ENCODE measurements around the gene OMA1. TPM values are rescaled to one million over a fixed set of nuclear protein-coding genes. Genes with fewer than 3 reads are reported as not detected.

The OMA1 gene
- total and polyA plus RNA-seq, 10 of the 15 experiments (the other 5 are each of a cell fraction or from before 2014, with no cell fraction given), result 23.6 to 67.1 (median 47.1) TPM

GRCh38 chr1:58439946-58440345 lies 106.6 kb downstream of the OMA1 start (continued):
- TF ChIP-seq USF2 (IDR thresholded peaks at IDR 0.05; ENCODE audit: borderline replicate concordance, low read depth, low read length), result no peak

GRCh38 chr1:58438468-58438867 lies 108.1 kb downstream of the OMA1 start:
- intact Hi-C loops (cut with micrococcal nuclease; ENCODE audit: unreplicated experiment), result no loop called here
- SMC1A ChIA-PET (ENCODE audit: uncharacterized antibody, unreplicated experiment), result no interaction called here
- no peak for FAIRE-seq

More at GRCh38 chr1:58438468-58438867, 108.1 kb downstream of the OMA1 start:
- in situ Hi-C loops (cut with MboI), result no loop called here
- ChIA-PET RAD21 (ENCODE audit: unreplicated experiment) (no interaction called here), POLR2A (no interaction called here), CTCF (no interaction called here)
- Histone ChIP-seq H4K20me1 (ENCODE audit: control insufficient read depth, insufficient read depth) (no peaks in the 10 kb centered on the region; the same call in 1 of the 2 replicates), H3K9me3 (replicated peaks; ENCODE audit: control insufficient read depth, insufficient read depth, low read length) (no peaks in the 10 kb centered on the region), H3K27ac (ENCODE audit: control insufficient read depth, insufficient read depth) (no peak overlapping the region), H3K79me2 (ENCODE audit: control insufficient read depth, insufficient read depth, low read length) (no peaks in the 10 kb centered on the region), H3K4me3 (no peak overlapping the region), H3K4me2 (ENCODE audit: control insufficient read depth, insufficient read depth) (no peak overlapping the region), H3K27me3 (replicated peaks in 1 of 2; ENCODE audit: control insufficient read depth in 2 of 2, insufficient read depth in 2 of 2, low read length in 1 of 2) (no peaks in the 10 kb centered on the region), H2AFZ (ENCODE audit: control insufficient read depth, low read depth, low read length) (no peak overlapping the region), H3K4me1 (ENCODE audit: control insufficient read depth, insufficient read depth, low read length) (no peaks in the 10 kb centered on the region), H3K36me3 (ENCODE audit: control insufficient read depth in 2 of 2, insufficient read depth in 2 of 2, low read length in 1 of 2) (no peaks in the 10 kb centered on the region), H3K9ac (ENCODE audit: control insufficient read depth, insufficient read depth, low read length) (no peak overlapping the region)
- BruUV-seq (replicated peaks), result no TSS peak
- ATAC-seq (no peak), DNase-seq (ENCODE audit: low read depth, low spot score) (no peak)
- 59% methylated on average over 6 of the region's 6 CpGs for WGBS (ENCODE audit: insufficient coverage, insufficient replicate concordance, low lambda C conversion rate, missing lambda C conversion rate)
- TF ChIP-seq E2F4 (IDR thresholded peaks at IDR 0.05; ENCODE audit: low read depth, low read length) (no peak), MYB (IDR thresholded peaks at IDR 0.05; ENCODE audit: borderline replicate concordance, low read depth, low read length) (no peak), YY1 (IDR thresholded peaks at IDR 0.05; ENCODE audit: low read depth, low read length) (no peak), EZH2 (IDR thresholded peaks at IDR 0.05; ENCODE audit: borderline replicate concordance, control insufficient read depth, low read depth, low read length) (no peak), CBFB (IDR thresholded peaks at IDR 0.05; ENCODE audit: low read depth) (no peak), ZNF384 (IDR thresholded peaks at IDR 0.05; ENCODE audit: borderline replicate concordance, low read depth, low read length) (no peak), LARP7 (IDR thresholded peaks at IDR 0.05) (no peak), ZNF622 (IDR thresholded peaks at IDR 0.05) (no peak), PRDM15 (CRISPR knock-in tag; IDR thresholded peaks at IDR 0.05) (no peak), REST (IDR thresholded peaks at IDR 0.05; ENCODE audit: low read depth, low read length) (no peak)

Measured in GM12878 (cell line).